Stimulated activated CD8-positive, alpha-beta memory T cell treated with anti-CD3 and anti-CD28 coated beads, Interleukin-7, amount 100 ng/mL, for 24 hours (primary cell): ENCODE measurements around the gene SMIM22.

Experiments used
- DNase-seq: peaks from one replicate; pipeline ENCODE4 v3.0.0-alpha.2; 2020; ENCODE audit warnings: low read depth

Gene SMIM22

DNA sequence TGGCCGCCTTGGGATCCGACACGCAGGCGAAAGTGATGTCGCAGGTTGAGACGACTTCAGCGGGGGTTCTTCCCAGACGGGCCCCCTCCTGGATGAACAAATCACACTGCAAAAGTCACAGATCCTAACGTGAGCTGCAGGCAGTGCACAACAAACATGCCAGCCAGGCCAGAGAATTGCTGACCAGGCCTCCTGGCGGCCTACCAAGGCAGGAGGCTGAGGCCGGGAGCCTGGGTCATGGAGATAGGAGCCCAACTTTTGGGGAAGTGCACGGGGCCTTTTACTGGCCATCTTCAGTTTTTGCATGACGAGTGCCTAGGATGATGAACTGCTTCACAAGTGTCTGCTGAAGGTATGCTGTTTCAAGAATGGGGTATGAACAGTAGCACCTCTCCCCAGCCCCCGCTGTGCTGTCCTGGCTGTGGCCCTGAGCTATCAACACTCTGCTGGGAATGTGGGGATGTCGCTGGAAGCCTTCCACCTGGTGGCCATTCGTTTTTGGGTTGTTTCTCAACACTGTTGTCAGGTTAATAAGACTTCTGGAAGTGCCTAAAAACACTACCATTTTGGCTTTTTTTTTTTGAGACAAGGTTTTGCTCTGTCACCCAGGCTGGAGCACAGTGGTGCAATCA lies 19.5 kb downstream of the SMIM22 start:
- DNase-seq = no peak

DNA sequence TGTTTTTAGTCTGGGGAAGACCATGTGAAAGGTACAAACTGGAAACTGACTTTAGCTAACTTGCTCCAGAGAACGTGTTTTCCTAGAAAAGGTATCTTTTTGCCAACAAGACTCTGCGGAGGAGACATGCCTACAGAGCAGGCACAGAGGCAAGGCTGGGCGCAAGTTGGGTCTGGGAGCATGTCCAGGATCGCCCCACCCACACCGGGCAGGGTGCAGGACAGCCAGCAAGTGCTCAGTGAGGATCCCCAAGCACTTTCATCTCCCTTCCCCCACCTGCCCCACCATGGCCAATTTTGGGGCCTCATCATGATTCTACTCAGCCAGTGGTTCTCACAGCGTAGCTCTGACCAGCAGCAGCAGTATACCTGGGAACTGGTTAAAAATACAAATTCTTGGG lies 25.5 kb downstream of the SMIM22 start:
- no peak for DNase-seq

- no peak for DNase-seq
Observed at GRCh38 chr16:4825196-4825595, 30.0 kb downstream of the SMIM22 start.

GRCh38 chr16:4826526-4826925 lies 31.4 kb downstream of the SMIM22 start:
- DNase-seq = no peak

DNA sequence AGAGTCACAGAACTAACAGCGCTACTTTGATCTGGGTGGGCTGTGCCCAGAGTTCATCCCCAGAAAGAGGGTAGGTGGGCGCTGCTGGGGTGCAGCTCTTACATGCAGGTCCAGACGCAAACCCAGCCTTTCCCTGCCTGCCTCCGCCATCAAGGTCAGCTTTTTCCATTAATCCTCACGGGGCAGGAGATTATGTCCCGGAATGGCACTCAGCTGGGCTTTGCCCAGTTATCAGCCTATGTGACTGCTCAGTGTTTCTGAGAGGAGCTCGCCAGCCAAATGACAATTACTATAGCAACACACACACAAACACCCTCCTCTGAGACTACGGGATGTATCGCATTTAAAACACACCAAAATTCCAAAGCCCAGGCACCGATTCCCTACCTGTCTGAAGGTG lies 31.8 kb downstream of the SMIM22 start:
- DNase-seq = no peak

DNA sequence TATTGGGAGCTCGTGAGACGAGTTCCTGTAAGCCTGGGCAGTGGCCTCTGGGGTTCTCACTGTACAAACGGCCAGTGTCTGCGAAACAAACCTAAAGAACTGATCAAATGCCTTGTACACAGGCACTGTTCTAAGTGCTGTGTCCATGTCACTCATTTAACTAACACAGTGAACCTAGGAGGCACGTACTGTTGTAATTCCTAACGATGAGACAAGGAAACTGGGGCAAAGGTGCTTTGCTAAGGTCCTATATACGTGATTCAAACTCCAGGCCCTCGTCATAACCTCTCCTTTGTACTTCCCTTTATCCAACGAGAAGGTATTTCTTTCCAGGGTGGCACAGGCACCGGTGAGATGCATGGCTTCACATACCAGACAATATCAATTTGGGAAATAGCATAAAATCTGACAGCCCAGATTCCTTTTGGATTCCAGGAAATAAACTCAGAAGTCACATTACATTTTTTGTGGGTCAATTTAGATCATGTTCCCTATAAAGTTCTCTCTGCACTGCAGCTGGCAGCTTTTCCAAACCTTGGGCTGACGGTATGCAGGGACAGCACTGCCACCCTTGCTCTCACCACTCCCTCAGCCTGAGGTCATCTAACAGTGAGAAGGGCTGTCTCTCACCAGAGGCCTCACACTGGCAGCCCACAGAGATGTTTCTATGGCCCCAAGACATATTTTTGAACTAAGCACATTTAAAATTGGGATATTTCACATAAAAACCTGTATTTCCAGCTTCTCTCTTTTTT lies 33.6 kb downstream of the SMIM22 start:
- no peak for DNase-seq

DNA sequence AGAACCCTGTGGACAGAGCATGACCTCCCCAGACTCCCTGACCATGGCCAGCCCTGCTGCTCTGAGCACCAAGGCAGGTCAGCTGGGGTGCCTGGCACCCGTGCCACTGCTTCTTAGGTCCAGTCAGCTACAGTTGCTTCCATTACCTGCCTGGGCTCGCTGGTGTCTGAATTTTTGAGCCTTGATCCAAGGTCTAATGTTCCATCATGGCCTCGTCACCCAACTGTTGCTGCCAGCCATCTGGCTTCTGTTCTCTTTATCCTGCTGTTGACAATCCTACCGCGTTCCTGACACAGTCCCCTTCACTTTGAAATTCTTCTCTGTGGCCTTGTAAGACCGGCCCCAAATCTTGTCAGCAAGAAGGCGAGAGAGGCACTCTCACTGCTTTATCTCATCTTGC lies 35.2 kb downstream of the SMIM22 start:
- no peak for DNase-seq

DNA sequence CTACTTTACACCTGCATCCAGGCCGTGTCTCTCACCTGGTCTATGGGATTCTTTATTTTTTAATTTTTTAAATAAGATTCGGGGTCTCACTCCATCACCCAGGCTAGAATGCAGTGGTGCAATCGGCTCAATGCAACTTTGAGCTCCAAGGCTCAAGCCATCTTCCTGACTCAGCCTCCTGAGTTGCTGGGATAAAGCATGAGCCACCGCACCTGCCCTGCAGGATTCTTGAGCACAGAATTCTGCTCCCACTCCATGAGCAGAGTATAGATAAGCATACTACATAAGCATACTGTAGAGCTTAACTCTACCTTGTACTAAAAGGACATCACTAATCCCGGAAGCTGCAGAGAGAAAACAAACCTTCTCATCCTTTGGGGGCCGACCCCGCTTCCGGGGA lies 36.4 kb downstream of the SMIM22 start:
- no peak for DNase-seq

DNA sequence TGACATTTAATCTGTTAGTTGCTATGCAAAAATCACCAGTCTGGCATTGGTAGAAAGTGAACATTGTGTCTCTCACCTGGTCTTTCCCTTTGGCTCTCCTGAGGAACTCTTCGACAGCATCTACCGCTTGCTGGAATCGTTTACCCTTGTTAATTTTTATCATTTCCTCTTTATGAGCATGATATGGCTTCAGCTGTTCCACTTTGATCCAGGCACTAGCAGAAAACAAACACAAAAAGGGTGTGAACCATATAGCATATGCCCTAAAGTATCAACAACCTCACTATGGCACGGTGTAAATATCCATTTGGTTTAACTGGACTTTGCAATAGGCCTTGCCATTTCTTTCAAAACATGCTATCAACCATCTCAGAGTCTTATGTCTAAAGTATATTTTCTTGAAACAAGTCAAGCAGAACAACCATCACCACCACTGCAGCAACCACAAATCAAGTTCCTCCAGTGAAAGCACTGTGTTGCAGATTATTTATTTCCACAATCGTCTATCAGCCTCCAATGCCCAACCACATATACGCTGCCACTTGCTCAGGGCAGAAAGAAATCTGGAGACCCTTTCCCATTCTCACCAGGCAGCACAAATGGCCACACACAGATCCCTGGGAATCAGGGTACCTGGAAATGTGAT lies 37.7 kb downstream of the SMIM22 start:
- no peak for DNase-seq

GRCh38 chr16:4833584-4833983 lies 38.4 kb downstream of the SMIM22 start:
- DNase-seq = no peak

DNA sequence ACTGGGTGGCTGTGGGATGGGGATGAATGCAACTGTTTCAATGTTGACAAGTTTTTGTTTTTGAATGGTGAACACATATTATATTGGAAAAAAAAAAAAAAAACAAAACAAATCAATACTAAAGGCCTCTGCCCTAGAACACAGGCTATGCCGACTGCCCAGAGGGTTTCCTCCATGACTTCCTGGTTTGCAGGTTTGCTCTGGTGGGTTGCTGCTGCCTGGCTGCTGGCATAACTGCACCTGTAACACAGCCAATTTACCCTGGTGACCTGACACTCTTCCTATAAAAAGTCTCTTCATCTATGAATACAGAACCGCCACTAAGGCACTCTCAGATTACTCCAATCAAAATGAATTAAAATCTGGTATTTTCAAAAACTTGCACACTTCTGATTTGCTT lies 41.6 kb downstream of the SMIM22 start:
- DNase-seq = no peak

- DNase-seq = no peak
Observed at GRCh38 chr16:4837733-4838501, 42.7 kb downstream of the SMIM22 start.

GRCh38 chr16:4839942-4840341 lies 44.8 kb downstream of the SMIM22 start:
- no peak for DNase-seq

DNA sequence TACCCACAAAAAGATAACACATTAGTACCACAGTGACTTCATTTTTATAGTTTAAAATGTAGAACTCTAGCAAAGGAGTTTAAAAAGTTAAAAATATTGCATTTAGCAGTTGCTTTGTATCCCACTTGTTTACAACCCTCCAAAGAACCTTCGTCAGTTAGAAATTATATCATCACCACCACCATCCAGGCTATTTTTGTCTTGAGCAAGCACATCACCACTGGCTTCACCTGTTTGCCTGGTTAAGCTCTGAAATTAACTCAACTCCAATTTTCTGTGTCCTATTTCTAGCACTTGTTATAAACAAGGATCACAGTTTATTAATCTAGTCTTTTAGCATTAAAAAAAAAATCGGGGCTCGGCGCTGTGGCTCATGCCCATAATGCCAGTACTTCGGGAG lies 45.8 kb downstream of the SMIM22 start:
- DNase-seq = no peak
